ENCODE measurements around the gene NISCH.
"Not testable (repeated sequence)": the region's sequence is repeated elsewhere in the genome, so short reads cannot be mapped to it uniquely, and the experiment has no call there.

The NISCH gene

DNA sequence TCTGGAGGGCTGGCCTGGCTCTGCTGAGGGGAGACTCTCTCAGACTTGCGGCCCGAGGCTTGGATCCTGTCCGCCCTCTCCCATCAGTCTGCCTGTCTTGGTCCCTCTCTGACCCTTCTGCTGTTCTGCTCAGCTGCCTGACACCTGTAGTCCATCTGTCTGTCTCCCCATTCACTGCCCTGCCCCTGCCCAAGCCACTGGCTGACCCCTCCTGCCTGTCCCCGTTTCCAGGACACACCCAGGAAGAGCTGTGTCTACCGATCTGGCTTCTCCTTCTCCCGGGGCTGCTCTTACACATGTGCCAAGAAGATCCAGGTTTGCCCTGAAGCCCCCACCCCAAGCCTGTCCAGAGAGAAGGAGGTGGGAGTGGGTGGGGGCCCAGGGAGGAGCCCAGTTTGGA is 59.8 kb downstream of the NISCH start:
- no peak for DNase-seq

DNA sequence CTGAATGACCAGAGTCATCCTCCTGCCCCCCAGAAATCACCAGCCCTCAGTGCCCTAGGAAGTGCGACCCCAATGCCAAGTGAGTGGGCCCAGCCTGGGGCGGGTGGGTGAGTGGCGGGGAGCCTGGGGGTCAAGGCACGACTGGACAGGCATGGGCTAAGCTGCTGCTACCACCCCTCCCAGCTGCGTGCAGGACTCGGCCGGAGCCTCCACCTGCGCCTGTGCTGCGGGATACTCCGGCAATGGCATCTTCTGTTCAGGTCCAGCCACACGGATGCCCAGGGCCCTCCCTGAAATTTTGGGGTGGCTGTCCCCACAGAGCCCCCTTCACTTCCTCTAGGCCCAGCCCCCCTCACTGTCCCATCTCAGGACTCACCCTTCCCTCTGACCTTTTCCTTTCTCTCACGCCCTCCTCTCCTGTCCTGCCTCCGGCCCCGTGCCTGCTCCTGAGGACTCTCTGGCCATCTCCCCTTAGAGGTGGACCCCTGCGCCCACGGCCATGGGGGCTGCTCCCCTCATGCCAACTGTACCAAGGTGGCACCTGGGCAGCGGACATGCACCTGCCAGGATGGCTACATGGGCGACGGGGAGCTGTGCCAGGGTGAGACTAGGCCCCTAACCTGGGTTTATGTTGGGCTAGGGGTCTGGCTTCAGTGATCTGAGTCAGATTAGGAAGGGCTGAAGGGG is 61.2 kb downstream of the NISCH start:
- DNase-seq, result no peak

DNA sequence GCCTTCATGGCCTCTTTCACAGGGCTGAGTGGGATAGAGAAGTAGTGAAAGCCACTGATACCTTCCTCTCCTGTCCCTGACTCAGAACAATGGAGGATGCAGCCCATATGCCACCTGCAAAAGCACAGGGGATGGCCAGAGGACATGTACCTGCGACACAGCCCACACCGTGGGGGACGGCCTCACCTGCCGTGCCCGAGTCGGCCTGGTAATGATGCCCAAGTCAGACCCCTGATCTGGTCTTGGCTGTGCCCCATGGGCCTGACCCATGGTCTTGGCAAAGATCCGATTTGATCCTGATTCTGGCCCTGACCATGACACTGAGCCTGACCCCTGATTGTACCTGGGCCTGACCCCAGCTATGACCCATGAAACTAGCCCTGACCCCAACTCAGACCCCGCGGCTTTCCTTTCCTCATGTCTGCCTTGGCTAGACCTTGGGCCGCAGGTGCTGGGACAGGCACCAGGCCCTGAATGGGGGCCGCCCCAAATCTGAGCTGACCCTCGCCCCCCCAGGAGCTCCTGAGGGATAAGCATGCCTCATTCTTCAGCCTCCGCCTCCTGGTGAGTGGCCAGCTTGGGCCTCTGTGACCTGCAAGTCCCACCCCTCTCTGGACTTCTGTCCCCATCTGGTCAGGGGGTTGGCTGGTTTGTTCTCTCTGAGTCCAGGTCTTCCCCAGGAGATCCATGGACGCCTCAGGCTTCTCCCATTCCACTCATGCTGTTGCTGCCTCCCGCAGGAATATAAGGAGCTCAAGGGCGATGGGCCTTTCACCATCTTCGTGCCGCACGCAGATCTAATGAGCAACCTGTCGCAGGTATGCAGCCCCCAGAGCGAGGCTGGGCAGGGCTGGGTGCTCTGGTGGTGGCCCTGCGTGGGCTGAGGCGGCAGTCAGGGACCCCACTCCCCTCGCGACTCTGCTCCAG is 62.7 kb downstream of the NISCH start:
- no peak for DNase-seq

DNA sequence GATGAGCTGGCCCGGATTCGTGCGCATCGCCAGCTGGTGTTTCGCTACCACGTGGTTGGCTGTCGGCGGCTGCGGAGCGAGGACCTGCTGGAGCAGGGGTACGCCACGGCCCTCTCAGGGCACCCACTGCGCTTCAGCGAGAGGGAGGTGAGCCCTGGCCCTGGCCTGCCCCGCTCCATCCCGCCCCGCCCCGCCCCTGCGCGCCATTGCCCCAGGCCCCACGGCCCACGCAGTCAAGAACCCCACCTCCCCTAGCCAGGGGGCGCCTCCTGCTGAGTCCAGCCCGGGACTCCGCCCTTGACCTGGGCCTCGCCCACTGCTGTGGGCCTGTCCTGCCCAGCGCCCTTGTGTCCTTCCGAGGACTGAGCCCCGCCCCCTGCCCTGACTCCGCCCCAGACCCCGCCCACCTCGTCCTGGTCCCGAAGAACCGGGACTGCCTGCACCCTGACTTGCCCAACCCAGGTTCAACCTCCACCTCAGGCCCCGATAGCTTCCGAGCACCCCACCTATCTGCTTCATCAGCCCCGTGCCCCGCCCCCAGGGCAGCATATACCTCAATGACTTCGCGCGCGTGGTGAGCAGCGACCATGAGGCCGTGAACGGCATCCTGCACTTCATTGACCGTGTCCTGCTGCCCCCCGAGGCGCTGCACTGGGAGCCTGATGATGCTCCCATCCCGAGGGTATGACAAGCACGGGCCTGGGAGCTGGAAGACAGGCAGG is 63.5 kb downstream of the NISCH start:
- no peak for DNase-seq

DNA sequence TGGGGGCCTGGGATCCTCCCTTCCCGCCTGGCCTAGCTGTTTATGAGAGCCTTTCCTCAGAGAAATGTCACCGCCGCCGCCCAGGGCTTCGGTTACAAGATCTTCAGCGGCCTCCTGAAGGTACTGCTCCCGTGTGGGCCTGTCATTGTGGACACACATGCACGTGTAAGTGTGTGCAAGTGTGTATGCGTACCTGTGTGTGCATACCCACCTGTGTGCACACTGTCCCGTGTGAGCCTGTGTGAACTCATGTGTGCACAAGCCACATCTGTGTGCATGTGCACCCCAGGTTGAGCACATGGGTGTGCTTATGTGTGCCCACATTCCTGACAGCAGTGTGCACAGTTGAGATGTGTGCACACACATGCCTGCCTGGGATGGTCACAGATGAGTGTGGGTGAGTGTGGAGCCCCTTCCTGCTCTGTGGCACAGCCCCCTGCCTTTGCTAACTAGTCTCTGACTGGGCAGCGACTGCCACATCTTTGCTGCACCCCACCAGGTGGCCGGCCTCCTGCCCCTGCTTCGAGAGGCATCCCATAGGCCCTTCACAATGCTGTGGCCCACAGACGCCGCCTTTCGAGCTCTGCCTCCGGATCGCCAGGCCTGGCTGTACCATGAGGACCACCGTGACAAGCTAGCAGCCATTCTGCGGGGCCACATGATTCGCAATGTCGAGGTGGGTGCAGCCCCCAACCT is 64.2 kb downstream of the NISCH start:
- no peak for DNase-seq

DNA sequence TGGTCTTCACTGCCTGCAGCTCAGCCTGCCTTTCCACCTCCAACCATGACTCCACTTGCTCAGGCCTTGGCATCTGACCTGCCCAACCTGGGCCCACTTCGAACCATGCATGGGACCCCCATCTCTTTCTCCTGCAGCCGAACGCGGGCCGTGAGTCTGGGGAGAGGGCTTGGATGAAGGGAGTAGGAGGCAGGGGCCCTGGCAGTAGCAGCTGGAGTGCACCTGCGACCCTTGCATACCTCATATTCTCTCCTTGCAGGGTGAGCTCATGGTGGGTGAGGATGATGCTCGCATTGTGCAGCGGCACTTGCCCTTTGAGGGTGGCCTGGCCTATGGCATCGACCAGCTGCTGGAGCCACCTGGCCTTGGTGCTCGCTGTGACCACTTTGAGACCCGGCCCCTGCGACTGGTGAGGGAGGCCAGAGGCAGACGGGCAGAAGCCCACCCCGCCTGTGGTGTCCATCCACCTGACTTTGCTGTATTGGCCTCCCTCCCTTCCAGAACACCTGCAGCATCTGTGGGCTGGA is 64.8 kb downstream of the NISCH start:
- DNase-seq, result no peak

DNA sequence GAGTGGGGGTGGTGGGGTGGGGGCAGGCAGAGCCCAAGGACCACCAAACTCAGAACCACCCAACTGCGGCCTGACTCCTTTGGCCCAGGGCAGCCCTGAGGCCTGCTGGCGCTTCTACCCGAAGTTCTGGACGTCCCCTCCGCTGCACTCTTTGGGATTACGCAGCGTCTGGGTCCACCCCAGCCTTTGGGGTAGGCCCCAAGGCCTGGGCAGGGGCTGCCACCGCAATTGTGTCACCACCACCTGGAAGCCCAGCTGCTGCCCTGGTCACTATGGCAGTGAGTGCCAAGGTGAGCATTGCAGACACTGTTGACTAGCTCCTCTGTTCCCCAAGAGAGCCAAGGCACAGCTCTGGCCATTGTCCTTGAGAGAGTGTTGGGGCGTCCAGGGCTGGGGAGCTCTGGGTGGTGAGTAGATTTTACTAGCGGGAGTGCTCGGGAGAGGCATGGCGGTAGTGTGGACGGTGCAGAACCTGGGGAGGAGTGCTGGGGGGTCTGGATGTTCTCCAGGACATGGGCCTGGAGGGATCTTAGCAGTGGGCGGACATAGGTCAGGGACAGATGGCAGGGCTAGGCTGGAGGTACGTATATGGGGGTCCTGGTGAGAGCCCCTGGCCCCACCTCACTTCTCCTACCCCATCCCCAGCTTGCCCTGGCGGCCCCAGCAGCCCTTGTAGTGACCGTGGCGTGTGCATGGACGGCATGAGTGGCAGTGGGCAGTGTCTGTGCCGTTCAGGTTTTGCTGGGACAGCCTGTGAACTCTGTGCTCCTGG is 65.5 kb downstream of the NISCH start:
- no peak for DNase-seq

DNA sequence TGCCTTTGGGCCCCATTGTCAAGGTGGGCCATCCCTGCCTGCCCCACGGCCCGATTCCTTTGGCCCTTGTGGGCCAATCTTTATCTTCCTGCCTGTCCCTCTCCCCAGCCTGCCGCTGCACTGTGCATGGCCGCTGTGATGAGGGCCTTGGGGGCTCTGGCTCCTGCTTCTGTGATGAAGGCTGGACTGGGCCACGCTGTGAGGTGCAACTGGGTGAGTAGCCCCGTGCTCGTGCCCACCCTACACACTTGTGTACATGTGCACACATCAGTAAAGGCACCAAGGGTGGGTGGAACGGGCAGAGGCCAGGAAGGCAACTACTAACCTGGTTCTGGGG is 66.1 kb downstream of the NISCH start:
- no peak for DNase-seq

DNA sequence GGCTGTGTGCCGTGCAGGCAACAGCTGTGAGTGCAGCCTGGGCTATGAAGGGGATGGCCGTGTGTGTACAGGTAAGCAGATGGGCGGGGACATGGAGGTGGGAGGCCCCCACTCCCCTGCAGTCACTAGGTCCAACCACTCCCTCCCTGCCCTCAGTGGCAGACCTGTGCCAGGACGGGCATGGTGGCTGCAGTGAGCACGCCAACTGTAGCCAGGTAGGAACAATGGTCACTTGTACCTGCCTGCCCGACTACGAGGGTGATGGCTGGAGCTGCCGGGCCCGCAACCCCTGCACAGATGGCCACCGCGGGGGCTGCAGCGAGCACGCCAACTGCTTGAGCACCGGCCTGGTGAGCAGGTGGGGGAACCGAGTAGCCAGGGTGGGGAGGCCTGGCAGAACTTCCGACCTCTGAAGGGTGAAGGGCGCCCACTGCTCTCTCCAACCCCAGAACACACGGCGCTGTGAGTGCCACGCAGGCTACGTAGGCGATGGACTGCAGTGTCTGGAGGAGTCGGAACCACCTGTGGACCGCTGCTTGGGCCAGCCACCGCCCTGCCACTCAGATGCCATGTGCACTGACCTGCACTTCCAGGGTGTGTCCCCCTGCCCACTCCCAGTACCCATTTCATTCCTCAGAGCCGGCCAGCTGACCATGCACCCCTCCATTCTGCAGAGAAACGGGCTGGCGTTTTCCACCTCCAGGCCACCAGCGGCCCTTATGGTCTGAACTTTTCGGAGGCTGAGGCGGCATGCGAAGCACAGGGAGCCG is 66.7 kb downstream of the NISCH start:
- no peak for DNase-seq

DNA sequence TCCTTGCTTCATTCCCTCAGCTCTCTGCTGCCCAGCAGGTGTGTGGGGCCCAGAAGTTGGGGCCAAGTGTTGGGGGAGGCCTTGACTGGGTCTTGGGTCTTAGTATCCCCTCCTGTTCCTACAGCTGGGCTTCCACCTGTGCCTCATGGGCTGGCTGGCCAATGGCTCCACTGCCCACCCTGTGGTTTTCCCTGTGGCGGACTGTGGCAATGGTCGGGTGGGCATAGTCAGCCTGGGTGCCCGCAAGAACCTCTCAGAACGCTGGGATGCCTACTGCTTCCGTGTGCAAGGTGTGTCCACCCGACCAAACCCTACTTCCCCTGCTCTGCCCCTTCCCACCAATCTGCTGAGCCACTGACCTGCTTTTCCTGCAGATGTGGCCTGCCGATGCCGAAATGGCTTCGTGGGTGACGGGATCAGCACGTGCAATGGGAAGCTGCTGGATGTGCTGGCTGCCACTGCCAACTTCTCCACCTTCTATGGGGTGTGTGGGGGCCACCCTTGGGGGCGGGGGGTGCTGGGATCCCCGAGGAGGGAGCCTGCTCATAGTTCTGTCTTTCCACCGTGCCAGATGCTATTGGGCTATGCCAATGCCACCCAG is 67.3 kb downstream of the NISCH start:
- DNase-seq, result no peak

DNA sequence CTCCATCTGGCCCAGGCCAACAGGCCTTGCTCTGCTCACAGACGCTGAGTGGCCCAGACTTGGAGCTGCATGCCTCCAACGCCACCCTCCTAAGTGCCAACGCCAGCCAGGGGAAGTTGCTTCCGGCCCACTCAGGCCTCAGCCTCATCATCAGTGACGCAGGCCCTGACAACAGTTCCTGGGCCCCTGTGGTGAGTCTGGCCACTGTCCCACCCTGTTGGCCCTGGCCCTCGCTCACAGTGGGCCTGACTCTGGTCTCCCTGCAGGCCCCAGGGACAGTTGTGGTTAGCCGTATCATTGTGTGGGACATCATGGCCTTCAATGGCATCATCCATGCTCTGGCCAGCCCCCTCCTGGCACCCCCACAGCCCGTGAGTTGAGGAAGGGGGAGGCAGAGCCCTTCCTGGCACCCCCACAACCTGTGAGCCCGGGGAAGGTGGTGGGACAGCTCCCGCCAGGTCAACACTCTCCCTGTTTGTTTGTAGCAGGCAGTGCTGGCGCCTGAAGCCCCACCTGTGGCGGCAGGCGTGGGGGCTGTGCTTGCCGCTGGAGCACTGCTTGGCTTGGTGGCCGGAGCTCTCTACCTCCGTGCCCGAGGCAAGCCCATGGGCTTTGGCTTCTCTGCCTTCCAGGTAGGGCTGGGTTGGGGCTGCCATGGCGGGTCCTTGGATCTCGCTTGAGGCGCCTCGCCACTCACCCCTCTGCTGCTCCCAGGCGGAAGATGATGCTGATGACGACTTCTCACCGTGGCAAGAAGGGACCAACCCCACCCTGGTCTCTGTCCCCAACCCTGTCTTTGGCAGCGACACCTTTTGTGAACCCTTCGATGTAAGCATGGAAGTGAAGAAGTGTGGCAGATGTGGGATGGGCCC is 68.2 kb downstream of the NISCH start:
- no peak for DNase-seq

DNA sequence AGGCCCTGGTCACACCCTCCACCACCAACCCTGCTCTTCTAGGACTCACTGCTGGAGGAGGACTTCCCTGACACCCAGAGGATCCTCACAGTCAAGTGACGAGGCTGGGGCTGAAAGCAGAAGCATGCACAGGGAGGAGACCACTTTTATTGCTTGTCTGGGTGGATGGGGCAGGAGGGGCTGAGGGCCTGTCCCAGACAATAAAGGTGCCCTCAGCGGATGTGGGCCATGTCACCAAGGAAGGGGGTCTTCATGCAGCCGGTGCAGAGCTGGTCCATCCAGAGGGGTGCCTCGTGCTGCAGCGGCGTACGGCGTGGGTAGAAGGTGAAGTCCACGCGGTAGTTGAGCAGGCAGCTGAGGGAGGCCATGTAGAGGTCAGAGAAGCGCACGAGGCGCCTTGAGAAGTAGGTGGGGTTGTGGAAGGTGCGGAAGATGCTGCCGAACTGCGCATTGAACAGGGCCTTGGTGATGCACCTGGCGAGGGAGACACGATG is 68.9 kb downstream of the NISCH start:
- DNase-seq, result no peak

DNA sequence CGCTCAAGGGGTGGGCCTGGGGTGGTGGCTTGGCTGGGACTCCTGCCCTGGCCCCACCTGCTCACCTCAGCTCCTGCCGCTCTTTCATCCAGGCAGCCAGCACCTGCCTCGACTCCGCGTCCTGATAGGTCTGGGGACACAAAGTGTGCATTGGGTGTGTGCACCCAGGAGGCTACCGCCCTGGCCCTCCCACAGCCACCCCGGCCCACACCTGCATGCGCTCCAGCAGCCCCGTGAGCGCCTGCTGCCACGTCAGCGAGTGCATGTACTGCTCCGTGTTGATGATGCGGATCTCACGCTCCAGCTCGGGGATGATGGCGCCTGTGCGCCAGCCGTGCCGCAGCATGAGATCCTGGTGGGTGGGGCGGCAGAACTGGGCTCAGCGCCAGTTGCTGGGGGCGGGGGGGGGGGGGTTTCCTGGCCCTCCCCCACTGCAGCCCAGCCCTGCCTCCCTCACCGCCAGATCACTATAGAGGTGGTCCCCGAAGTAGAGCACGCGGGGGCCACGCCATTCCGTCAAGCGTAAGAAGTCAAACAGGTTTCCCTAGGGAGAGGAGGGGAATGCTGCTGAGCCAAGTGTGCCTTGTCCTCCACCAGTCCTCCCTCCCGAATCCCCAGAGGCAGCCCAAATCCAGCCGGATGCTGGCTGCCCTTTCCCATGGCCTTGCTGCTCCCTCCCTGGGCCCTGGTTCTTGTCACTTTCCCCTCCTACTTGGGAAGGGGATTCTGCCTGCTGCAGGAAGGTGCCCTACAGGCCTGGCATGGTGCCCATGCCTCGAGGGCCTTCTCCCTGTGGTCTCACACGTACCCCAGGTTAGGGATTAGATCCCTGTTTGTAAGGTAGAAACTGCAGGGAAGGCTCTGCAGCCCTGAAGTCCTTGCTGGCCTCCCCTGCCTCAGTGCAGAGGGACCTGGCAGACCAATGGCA is 69.6 kb downstream of the NISCH start:
- no peak for DNase-seq

DNA sequence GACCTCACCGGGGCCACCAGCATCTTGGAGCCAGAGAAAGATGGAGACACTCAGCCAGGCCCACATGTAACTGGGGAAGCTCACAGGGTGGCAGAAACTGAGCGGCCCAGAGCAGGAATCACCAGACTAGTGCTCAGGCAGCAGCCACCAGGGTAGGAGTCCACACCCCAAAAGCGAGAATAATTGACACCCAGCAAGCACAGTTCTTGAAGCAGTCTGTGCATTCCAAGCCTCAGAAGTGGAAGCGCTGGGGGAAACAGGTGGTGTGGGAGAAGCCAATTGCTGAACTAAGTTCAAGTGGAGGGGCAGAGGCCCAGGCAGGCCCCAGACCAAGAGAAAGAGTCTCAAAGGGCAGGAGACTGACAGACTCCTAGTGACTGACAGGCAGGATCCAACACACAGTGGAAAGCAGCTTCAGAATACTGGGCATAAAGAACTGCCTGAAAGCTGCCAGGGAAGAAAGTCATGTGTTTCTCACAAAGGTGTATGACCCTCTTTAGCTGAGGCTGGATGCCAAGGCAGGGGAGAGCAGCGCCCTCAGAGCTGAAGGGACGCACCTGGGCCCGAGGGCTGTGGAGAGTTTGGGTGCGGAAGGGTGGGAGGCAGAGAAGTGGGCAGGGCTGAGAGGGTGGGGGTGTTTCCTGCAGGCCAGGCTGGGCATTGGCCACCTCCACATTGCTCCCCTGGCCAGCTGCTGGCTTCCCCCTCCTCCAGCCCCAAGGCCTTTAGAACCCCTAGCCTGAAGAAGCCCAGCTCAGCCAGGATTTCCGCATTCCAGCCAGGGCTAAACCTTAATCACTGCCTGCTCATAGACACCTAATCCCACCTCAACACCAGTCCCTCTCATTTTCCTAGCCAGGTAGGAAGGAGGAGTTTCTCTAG is 70.5 kb downstream of the NISCH start:
- DNase-seq, result no peak

DNA sequence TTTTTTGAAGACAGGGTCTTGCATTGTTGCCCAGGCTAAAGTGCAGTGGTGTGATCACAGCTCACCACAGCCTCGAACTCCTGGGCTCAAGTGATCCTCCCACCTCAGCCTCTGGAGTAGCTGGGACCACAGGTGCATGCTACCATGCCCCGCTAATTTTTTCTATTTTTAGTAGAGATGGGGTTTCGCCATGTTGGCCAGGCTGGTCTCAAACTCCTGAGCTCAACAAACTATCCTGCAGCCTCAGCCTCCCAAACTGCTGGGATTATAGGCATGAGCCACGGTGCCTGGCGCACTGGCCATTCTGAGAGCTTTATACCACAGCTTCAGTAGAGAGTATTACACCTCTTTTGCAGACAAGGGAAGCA is 71.3 kb downstream of the NISCH start:
- DNase-seq, result not testable (repeated sequence)

DNA sequence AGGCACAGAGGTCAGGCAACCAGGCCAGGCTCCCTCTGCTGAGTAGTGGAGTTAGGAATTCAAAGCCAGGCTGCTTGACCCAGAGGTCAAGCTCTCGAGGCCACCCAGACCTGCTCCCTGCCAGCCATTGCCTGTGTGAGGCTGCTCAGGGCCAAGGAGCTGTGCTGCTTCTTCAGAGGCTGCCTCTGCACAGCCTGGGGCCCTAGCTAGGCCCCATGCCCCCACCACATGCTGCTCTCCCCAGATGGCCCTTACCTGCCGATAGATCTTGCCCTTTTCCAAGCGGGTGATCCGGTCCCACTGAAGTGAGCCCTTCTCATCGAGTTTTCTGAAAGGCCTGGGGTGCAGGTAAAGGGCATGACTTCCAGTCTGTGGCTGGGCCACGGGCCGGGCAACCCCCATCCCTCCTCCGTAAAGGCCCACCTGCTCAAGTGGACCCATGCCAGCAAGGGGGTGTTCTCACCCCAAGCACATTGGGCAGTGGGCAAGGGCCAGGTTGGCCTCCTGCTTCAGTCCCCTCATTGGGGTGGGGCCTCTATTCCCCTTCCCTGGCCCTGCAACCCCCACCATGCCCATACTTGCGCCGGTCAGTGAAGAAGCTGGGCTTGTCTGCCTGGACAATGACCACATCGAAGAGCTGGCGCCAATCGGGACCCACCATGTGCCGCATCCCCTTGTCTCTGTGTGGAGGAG is 71.8 kb downstream of the NISCH start:
- no peak for DNase-seq
